Esophagus squamous epithelium (tissue), 5 donors: ENCODE results near the gene FBXL14. TPM values are rescaled to one million over a fixed set of nuclear protein-coding genes. Genes with fewer than 3 reads are reported as not detected.

Source experiments
- DNase-seq: peaks from one replicate; lab custom pipeline; 2025; lab: John Stamatoyannopoulos, UW
- H3K27ac ChIP-seq, 4 donors: fragments of 200-600 bp; sonication (generic); one replicate each; pipeline ENCODE4 v1.5.1; 2016 to 2019; ENCODE audit warnings: mild to moderate bottlenecking in 1 of 4
- H3K27me3 ChIP-seq, 4 donors: fragments of 200-600 bp; sonication (generic); 1 replicate in 3 of 4; 2 replicates in 1 of 4; pipeline versions ENCODE4 v1.5.1 to v1.6.0; 2017 to 2021; ENCODE audit warnings: antibody characterized with exemption in 1 of 4
- H3K36me3 ChIP-seq, 3 donors: fragments of 200-600 bp; sonication (generic); one replicate each; pipeline ENCODE4 v1.5.1; 2016 to 2019
- H3K4me1 ChIP-seq, 3 donors: fragments of 200-600 bp; sonication (generic); one replicate each; pipeline ENCODE4 v1.5.1; 2017 to 2019
- H3K4me3 ChIP-seq, 4 donors: fragments of 200-600 bp; sonication (generic); 1 replicate in 3 of 4; 2 replicates in 1 of 4; pipeline ENCODE4 v1.5.1; 2016 to 2019; ENCODE audit warnings: mild to moderate bottlenecking in 2 of 4, moderate library complexity in 1 of 4
- H3K9me3 ChIP-seq, 3 donors: fragments of 200-600 bp; sonication (generic); one replicate each; pipeline ENCODE4 v1.5.1; 2016 to 2019
- CTCF ChIP-seq, 6 experiments: fragments of 450-650 bp in 4 of 6; fragments of 200-600 bp in 2 of 6; sonication (generic) in 2 of 6; IDR thresholded peaks; one replicate each; pipeline ENCODE4 v1.5.1; 2016 to 2019; ENCODE audit warnings: antibody characterized with exemption in 6 of 6, mild to moderate bottlenecking in 4 of 6, moderate library complexity in 4 of 6
- POLR2A ChIP-seq, 4 donors: fragments of 450-650 bp; IDR thresholded peaks; one replicate each; pipeline ENCODE4 v1.6.1; 2017; ENCODE audit warnings: antibody characterized with exemption in 4 of 4, mild to moderate bottlenecking in 4 of 4, moderate library complexity in 3 of 4
- WGBS, 2 donors: methylation state at CpG; one replicate each; pipeline ENCODE4 v1.1.5; 2018; 5-methylcytosine and 5-hydroxymethylcytosine counted together
- intact Hi-C: fragments of 100-400 bp; cut with DNase I; formaldehyde crosslinking; loops from one replicate; pipeline ENCODE4 v1.15.0; 2022
- total RNA-seq, 4 donors: library from RNA; depleted of rRNA; stranded (reverse); fragments of >200 nt; gene quantifications; one replicate each; pipeline ENCODE4 v1.1.0, GENCODE V29; 2016
- donor health status: DM: yes; HTN: yes; CAD: no.

FBXL14 gene
- total RNA-seq, 4 donors from 2014 or later: 6.5 to 14.9 (median 8.8) TPM

GRCh38 chr12:1576410-1577241 lies 17.8 kb downstream of the FBXL14 start:
- intact Hi-C loops: no loop called here
- DNase-seq: no peak
- Histone ChIP-seq H3K4me1 (peaks cover 10 to 34% (median 20%) of the 10 kb centered on the region in 3 donors), H3K9me3 (no peaks in the 10 kb centered on the region), H3K36me3 (no peaks in the 10 kb centered on the region), H3K27ac (peak overlapping the region; percentile 6 to 79 (median 63)), H3K4me3 (peak overlapping the region in 3 of 4 donors; percentile 9 to 49 (median 19)), H3K27me3 (no peaks in the 10 kb centered on the region)
- 66 to 71% methylated on average over 18 to 21 of the region's 21 CpGs for WGBS, 2 donors
- no peak for TF ChIP-seq POLR2A (IDR thresholded peaks at IDR 0.05)
- no peak for TF ChIP-seq CTCF (IDR thresholded peaks at IDR 0.05)

GRCh38 chr12:1575408-1576401 lies 18.7 kb downstream of the FBXL14 start:
- H3K27ac ChIP-seq: peak overlapping the region; percentile 6 to 79 (median 63)
- no peaks in the 10 kb centered on the region for H3K9me3 ChIP-seq
- no peaks in the 10 kb centered on the region for H3K27me3 ChIP-seq
- H3K36me3 ChIP-seq: no peaks in the 10 kb centered on the region
- TF ChIP-seq CTCF (IDR thresholded peaks at IDR 0.05) (no peak), POLR2A (IDR thresholded peaks at IDR 0.05) (no peak)
- intact Hi-C loops: no loop called here
- peak overlapping the region in 2 of 4 donors; percentile 9 to 49 for H3K4me3 ChIP-seq
- peaks cover 10 to 30% (median 20%) of the 10 kb centered on the region in 3 donors for H3K4me1 ChIP-seq
- WGBS, 2 donors: 13 to 37% methylated on average over 16 of the region's 23 CpGs
- DNase-seq: no peak

DNA sequence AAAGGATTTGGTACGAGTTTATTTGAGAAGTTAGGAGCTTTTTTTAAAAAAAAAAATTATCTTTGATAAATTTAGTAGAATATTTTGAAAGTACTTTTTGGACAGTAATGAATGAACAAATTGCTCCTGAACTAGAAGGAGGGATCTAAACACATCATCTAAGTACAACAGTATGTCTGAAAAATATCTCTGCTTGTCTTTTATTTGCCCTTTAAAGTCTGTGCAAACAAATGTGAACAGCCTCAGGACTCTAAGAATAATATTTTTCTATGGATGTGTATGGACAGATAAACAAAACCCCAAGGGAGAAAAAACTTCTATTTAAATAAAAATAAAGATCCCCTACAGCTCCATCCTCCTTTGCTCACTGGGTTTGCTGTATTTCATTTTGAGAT lies 19.5 kb downstream of the FBXL14 start:
- no peaks in the 10 kb centered on the region for H3K9me3 ChIP-seq
- H3K4me1 ChIP-seq: peaks cover 10 to 30% (median 20%) of the 10 kb centered on the region in 3 donors
- H3K4me3 ChIP-seq: no peak overlapping the region
- peak overlapping the region in 1 of 4 donors; percentile 79 for H3K27ac ChIP-seq
- H3K36me3 ChIP-seq: peaks cover 0 to 3% (median 0%) of the 10 kb centered on the region in 3 donors
- H3K27me3 ChIP-seq: no peaks in the 10 kb centered on the region
- 52 to 60% methylated on average over 1 of the region's 1 CpG for WGBS, 2 donors
- no peak for DNase-seq
- TF ChIP-seq POLR2A (IDR thresholded peaks at IDR 0.05) (no peak), CTCF (IDR thresholded peaks at IDR 0.05) (no peak)
- intact Hi-C loops: no loop called here

- H3K27ac ChIP-seq: no peak overlapping the region
- no peak for DNase-seq
These were observed 20.2 kb downstream of the FBXL14 start for GRCh38 chr12:1573960-1574864.

More at GRCh38 chr12:1573960-1574864, 20.2 kb downstream of the FBXL14 start:
- Histone ChIP-seq H3K4me1 (peaks cover 10 to 30% (median 20%) of the 10 kb centered on the region in 3 donors), H3K4me3 (no peak overlapping the region), H3K9me3 (no peaks in the 10 kb centered on the region), H3K27me3 (no peaks in the 10 kb centered on the region), H3K36me3 (peaks cover 0 to 3% (median 0%) of the 10 kb centered on the region in 3 donors)
- TF ChIP-seq POLR2A (IDR thresholded peaks at IDR 0.05) (no peak), CTCF (IDR thresholded peaks at IDR 0.05) (no peak)
- 63 to 75% methylated on average over 9 to 14 of the region's 15 CpGs for WGBS, 2 donors
- intact Hi-C loops: no loop called here
